Activated T-helper 17 cell treated with anti-CD3 and anti-CD28 coated beads, Interleukin-2, amount 50 U/mL, for 72 hours (primary cell): ENCODE measurements around the gene WDR36. TPM values are rescaled to one million over a fixed set of nuclear protein-coding genes. Genes with fewer than 3 reads are reported as not detected.

Experiments
- ATAC-seq: fragments of 150-1000 bp; cut with Tn5 transposase; replicated peaks from 2 replicates; pipeline ENCODE4 v1.10.0; 2021; ENCODE audit warnings: mild to moderate bottlenecking, moderate library complexity
- H3K27ac Mint-ChIP-seq: one replicate; pipeline ENCODE4 v1.8.0; 2022; ENCODE audit warnings: mixed read lengths
- H3K27me3 Mint-ChIP-seq: one replicate; pipeline ENCODE4 v1.8.0; 2022; ENCODE audit warnings: mixed read lengths
- H3K36me3 Mint-ChIP-seq: one replicate; pipeline ENCODE4 v1.8.0; 2022; ENCODE audit warnings: low read depth, mild to moderate bottlenecking, mixed read lengths
- H3K4me1 Mint-ChIP-seq: one replicate; pipeline ENCODE4 v1.8.0; 2022; ENCODE audit warnings: mixed read lengths
- H3K4me3 Mint-ChIP-seq: one replicate; pipeline ENCODE4 v1.8.0; 2022; ENCODE audit warnings: mild to moderate bottlenecking, mixed read lengths
- H3K9me3 Mint-ChIP-seq: one replicate; pipeline ENCODE4 v1.8.0; 2022; ENCODE audit warnings: mixed read lengths
- total RNA-seq, 2 donors: library from RNA; stranded (reverse); gene quantifications; one replicate each; pipeline ENCODE4 v1.2.3, GENCODE V29; 2022

Gene WDR36
- total RNA-seq = 10 to 100 TPM; 34.3 to 58.7 TPM

GRCh38 chr5:111092062-111092853 lies at the start of gene WDR36:
Gene WDR36, plus strand, starts transcription at chr5:111092348. Its CDS starts 109 bp downstream, at chr5:111092457.
- peaks cover 3% of the 10 kb centered on the region for H3K27me3 Mint-ChIP-seq
- peaks cover 43% of the 10 kb centered on the region for H3K36me3 Mint-ChIP-seq
- H3K4me3 Mint-ChIP-seq = peak within 1 kb of the TSS; percentile 89
- peak; percentile 95 for ATAC-seq
- H3K9me3 Mint-ChIP-seq = peaks cover 4% of the 10 kb centered on the region
- H3K27ac Mint-ChIP-seq = peak within 1 kb of the TSS; percentile 91
- peaks cover 18% of the 10 kb centered on the region for H3K4me1 Mint-ChIP-seq

GRCh38 chr5:111043712-111044506 lies 48.2 kb upstream of the WDR36 start:
- ATAC-seq = no peak
- Mint-ChIP-seq H3K9me3 (no peaks in the 10 kb centered on the region), H3K4me1 (no peaks in the 10 kb centered on the region), H3K27me3 (peaks cover 3% of the 10 kb centered on the region), H3K4me3 (no peak overlapping the region), H3K36me3 (no peaks in the 10 kb centered on the region), H3K27ac (no peak overlapping the region)

GRCh38 chr5:111058064-111058463 lies 34.1 kb upstream of the WDR36 start:
- Mint-ChIP-seq H3K27ac (no peak overlapping the region), H3K9me3 (no peaks in the 10 kb centered on the region), H3K27me3 (peaks cover 45% of the 10 kb centered on the region), H3K4me1 (no peaks in the 10 kb centered on the region), H3K4me3 (no peak overlapping the region), H3K36me3 (no peaks in the 10 kb centered on the region)
- no peak for ATAC-seq

- no peaks in the 10 kb centered on the region for H3K9me3 Mint-ChIP-seq
- no peak for ATAC-seq
- H3K36me3 Mint-ChIP-seq = no peaks in the 10 kb centered on the region
- H3K4me1 Mint-ChIP-seq = no peaks in the 10 kb centered on the region
- no peak overlapping the region for H3K4me3 Mint-ChIP-seq
- H3K27me3 Mint-ChIP-seq = peaks cover 33% of the 10 kb centered on the region
- no peak overlapping the region for H3K27ac Mint-ChIP-seq
These were observed 32.0 kb upstream of the WDR36 start for GRCh38 chr5:111060169-111060568.

- Mint-ChIP-seq H3K36me3 (no peaks in the 10 kb centered on the region), H3K9me3 (no peaks in the 10 kb centered on the region), H3K4me3 (no peak overlapping the region), H3K4me1 (no peaks in the 10 kb centered on the region), H3K27me3 (peaks cover 36% of the 10 kb centered on the region), H3K27ac (no peak overlapping the region)
- no peak for ATAC-seq
These were observed 30.5 kb upstream of the WDR36 start for GRCh38 chr5:111061618-111062017.

GRCh38 chr5:111063709-111064322 lies 28.3 kb upstream of the WDR36 start:
- no peak overlapping the region for H3K4me3 Mint-ChIP-seq
- no peaks in the 10 kb centered on the region for H3K36me3 Mint-ChIP-seq
- ATAC-seq = peak; percentile 49
- H3K27ac Mint-ChIP-seq = no peak overlapping the region
- no peaks in the 10 kb centered on the region for H3K9me3 Mint-ChIP-seq
- peaks cover 42% of the 10 kb centered on the region for H3K27me3 Mint-ChIP-seq
- no peaks in the 10 kb centered on the region for H3K4me1 Mint-ChIP-seq

- Mint-ChIP-seq H3K27ac (no peak overlapping the region), H3K4me1 (no peaks in the 10 kb centered on the region), H3K27me3 (peaks cover 57% of the 10 kb centered on the region), H3K36me3 (no peaks in the 10 kb centered on the region), H3K4me3 (no peak overlapping the region), H3K9me3 (no peaks in the 10 kb centered on the region)
- ATAC-seq = no peak
These were observed 25.7 kb upstream of the WDR36 start for GRCh38 chr5:111066261-111066938.

- peaks cover 72% of the 10 kb centered on the region for H3K27me3 Mint-ChIP-seq
- no peak overlapping the region for H3K4me3 Mint-ChIP-seq
- no peaks in the 10 kb centered on the region for H3K4me1 Mint-ChIP-seq
- ATAC-seq = no peak
- no peaks in the 10 kb centered on the region for H3K36me3 Mint-ChIP-seq
- no peaks in the 10 kb centered on the region for H3K9me3 Mint-ChIP-seq
- no peak overlapping the region for H3K27ac Mint-ChIP-seq
These were observed 23.9 kb upstream of the WDR36 start for GRCh38 chr5:111068213-111068612.

- no peak for ATAC-seq
- H3K36me3 Mint-ChIP-seq = no peaks in the 10 kb centered on the region
- no peaks in the 10 kb centered on the region for H3K4me1 Mint-ChIP-seq
- H3K27ac Mint-ChIP-seq = no peak overlapping the region
- no peak overlapping the region for H3K4me3 Mint-ChIP-seq
- peaks cover 73% of the 10 kb centered on the region for H3K27me3 Mint-ChIP-seq
- H3K9me3 Mint-ChIP-seq = no peaks in the 10 kb centered on the region
These were observed 22.3 kb upstream of the WDR36 start for GRCh38 chr5:111069839-111070238.

- Mint-ChIP-seq H3K27me3 (peaks cover 76% of the 10 kb centered on the region), H3K27ac (no peak overlapping the region), H3K4me1 (no peaks in the 10 kb centered on the region), H3K36me3 (no peaks in the 10 kb centered on the region), H3K4me3 (peak overlapping the region; percentile 30), H3K9me3 (no peaks in the 10 kb centered on the region)
- ATAC-seq = peak; percentile 56
These were observed 21.6 kb upstream of the WDR36 start for GRCh38 chr5:111070272-111071134.

- H3K9me3 Mint-ChIP-seq = no peaks in the 10 kb centered on the region
- no peaks in the 10 kb centered on the region for H3K4me1 Mint-ChIP-seq
- no peaks in the 10 kb centered on the region for H3K36me3 Mint-ChIP-seq
- peak within 1 kb of the TSS; percentile 81 for H3K4me3 Mint-ChIP-seq
- H3K27ac Mint-ChIP-seq = no peak within 1 kb of the TSS
- ATAC-seq = no peak
- H3K27me3 Mint-ChIP-seq = peaks cover 68% of the 10 kb centered on the region
These were observed 20.7 kb upstream of the WDR36 start, which contains the start of gene TSLP for GRCh38 chr5:111071413-111071812. Gene TSLP, plus strand, starts transcription at chr5:111071713. Its CDS starts 178 bp downstream, at chr5:111071891.

GRCh38 chr5:111072949-111073682 lies 19.0 kb upstream of the WDR36 start:
- H3K4me3 Mint-ChIP-seq = peak overlapping the region; percentile 81
- H3K4me1 Mint-ChIP-seq = no peaks in the 10 kb centered on the region
- peak overlapping the region; percentile 3 for H3K27ac Mint-ChIP-seq
- peaks cover 58% of the 10 kb centered on the region for H3K27me3 Mint-ChIP-seq
- H3K36me3 Mint-ChIP-seq = no peaks in the 10 kb centered on the region
- no peaks in the 10 kb centered on the region for H3K9me3 Mint-ChIP-seq
- ATAC-seq = peak; percentile 90

- no peaks in the 10 kb centered on the region for H3K4me1 Mint-ChIP-seq
- peaks cover 54% of the 10 kb centered on the region for H3K27me3 Mint-ChIP-seq
- H3K4me3 Mint-ChIP-seq = peak overlapping the region; percentile 81
- H3K36me3 Mint-ChIP-seq = no peaks in the 10 kb centered on the region
- ATAC-seq = no peak
- H3K27ac Mint-ChIP-seq = no peak overlapping the region
- no peaks in the 10 kb centered on the region for H3K9me3 Mint-ChIP-seq
These were observed 17.9 kb upstream of the WDR36 start for GRCh38 chr5:111074244-111074643.
